Thoracic aorta (tissue), 2 donors: ENCODE results near the gene RNU11. TPM values are rescaled to one million over a fixed set of nuclear protein-coding genes. Genes with fewer than 3 reads are reported as not detected.
"Not testable (repeated sequence)": the region's sequence is repeated elsewhere in the genome, so short reads cannot be mapped to it uniquely, and the experiment has no call there.

Experiments
- ATAC-seq: fragments of 150-250 bp; one replicate; pipeline ENCODE4 v1.8.0; 2017; ENCODE audit warnings: low read depth; ENCODE audit not compliant: insufficient number of reproducible peaks, low FRiP score
- DNase-seq: peaks from one replicate; pipeline ENCODE4 v3.0.0-alpha.2; 2020; ENCODE audit warnings: low spot score
- H3K27ac ChIP-seq, 2 donors: fragments of 200-600 bp; sonication (generic); 1 replicate in 1 of 2; 2 replicates in 1 of 2; pipeline ENCODE4 v1.5.1; 2016; ENCODE audit warnings: mild to moderate bottlenecking in 2 of 2, moderate library complexity in 2 of 2
- H3K27me3 ChIP-seq: fragments of 200-600 bp; sonication (generic); replicated peaks from 2 replicates; pipeline ENCODE4 v1.6.0; 2016; ENCODE audit warnings: mild to moderate bottlenecking; ENCODE audit not compliant: insufficient read depth
- H3K36me3 ChIP-seq: fragments of 200-600 bp; sonication (generic); one replicate; pipeline ENCODE4 v1.5.1; 2016
- H3K4me1 ChIP-seq, 2 donors: fragments of 200-600 bp; sonication (generic); 1 replicate in 1 of 2; 2 replicates in 1 of 2; pipeline versions ENCODE4 v1.5.1 to v1.6.0; 2016; ENCODE audit warnings: low read depth in 2 of 2, mild to moderate bottlenecking in 1 of 2; ENCODE audit not compliant: control insufficient read depth in 1 of 2
- H3K4me3 ChIP-seq: fragments of 200-600 bp; sonication (generic); 2 replicates; pipeline ENCODE4 v1.5.1; 2016; ENCODE audit warnings: mild to moderate bottlenecking
- H3K9me3 ChIP-seq: fragments of 200-600 bp; sonication (generic); 2 replicates; pipeline ENCODE4 v1.5.1; 2016
- total RNA-seq, 2 donors: library from RNA; depleted of rRNA; stranded (reverse); fragments of >200 nt; gene quantifications; one replicate each; pipeline versions ENCODE4 v1.1.0 to v1.2.3, GENCODE V29; 2016
- TF ChIP-seq, protein P1 (sequence below): fragments of 200-600 bp; sonication (generic); IDR thresholded peaks from one replicate; pipeline ENCODE4 v1.5.1; 2019; ENCODE audit warnings: antibody characterized with exemption

RNU11 gene
- total RNA-seq, 2 donors from 2014 or later: not detected

DNA sequence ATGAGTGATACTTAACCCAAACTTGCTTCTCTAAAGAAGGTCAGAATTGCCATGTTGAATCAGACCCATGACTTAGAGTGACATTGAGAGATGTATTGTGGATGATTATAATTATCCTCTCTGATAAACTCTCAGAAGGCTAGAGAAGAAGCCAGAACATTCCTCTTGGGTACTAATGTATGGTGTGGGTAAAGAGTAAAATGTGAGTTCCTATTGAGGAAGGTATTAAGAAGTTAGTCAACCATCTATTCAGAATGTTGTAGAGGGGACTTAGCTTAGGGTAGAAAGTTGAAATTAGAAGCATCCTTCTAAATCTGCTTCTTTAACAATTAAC lies 27.5 kb downstream of the RNU11 start:
- no peak for DNase-seq
- TF ChIP-seq, protein P1, sequence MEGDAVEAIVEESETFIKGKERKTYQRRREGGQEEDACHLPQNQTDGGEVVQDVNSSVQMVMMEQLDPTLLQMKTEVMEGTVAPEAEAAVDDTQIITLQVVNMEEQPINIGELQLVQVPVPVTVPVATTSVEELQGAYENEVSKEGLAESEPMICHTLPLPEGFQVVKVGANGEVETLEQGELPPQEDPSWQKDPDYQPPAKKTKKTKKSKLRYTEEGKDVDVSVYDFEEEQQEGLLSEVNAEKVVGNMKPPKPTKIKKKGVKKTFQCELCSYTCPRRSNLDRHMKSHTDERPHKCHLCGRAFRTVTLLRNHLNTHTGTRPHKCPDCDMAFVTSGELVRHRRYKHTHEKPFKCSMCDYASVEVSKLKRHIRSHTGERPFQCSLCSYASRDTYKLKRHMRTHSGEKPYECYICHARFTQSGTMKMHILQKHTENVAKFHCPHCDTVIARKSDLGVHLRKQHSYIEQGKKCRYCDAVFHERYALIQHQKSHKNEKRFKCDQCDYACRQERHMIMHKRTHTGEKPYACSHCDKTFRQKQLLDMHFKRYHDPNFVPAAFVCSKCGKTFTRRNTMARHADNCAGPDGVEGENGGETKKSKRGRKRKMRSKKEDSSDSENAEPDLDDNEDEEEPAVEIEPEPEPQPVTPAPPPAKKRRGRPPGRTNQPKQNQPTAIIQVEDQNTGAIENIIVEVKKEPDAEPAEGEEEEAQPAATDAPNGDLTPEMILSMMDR: no peak
- Histone ChIP-seq H3K9me3 (no peaks in the 10 kb centered on the region), H3K36me3 (no peaks in the 10 kb centered on the region), H3K4me3 (no peak overlapping the region), H3K27ac (no peak overlapping the region), H3K27me3 (no peaks in the 10 kb centered on the region), H3K4me1 (no peaks in the 10 kb centered on the region)
- ATAC-seq: no peak

DNA sequence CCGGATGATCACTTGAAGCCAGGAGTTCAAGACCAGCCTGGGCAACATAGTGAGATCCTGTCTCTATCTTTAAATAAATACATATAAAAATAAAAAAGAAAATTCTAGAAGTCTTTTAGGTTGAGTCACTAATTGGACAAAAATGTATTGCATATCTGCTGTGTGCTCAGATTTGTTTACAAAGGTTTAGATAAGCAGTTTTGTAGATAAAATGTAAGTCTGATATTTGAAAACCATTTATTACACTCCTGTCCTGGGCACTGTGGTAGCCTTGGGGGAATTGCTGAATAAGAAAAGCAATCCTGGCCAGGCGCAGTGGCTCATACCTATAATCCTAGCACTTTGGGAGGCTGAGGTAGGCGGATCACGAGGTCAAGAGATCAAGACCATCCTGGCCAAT lies 31.8 kb downstream of the RNU11 start:
- Histone ChIP-seq H3K4me1 (no peaks in the 10 kb centered on the region), H3K9me3 (no peaks in the 10 kb centered on the region), H3K36me3 (peaks cover 10% of the 10 kb centered on the region), H3K4me3 (no peak overlapping the region), H3K27ac (no peak overlapping the region), H3K27me3 (no peaks in the 10 kb centered on the region)
- DNase-seq (no peak), ATAC-seq (no peak)
- TF ChIP-seq, protein P1: no peak

DNA sequence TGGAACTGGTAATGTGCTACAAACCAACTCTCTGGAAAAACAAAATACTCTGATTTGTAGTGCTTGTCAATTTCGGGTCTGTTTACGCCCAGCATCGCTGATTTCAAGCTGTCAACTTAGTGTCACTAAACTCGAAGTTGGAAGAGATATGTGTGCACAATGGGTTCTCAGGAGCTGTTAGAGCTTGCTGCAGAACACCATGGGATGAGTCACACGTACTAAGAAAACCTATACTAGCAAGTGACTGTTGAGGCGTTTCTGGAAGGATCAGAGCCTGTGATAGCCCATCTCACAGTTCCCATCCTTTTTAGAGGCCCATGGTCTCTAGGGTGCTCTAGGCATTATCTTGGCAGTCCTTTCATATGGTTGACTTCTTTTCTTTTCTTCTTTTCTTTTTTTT lies 34.4 kb downstream of the RNU11 start:
- Histone ChIP-seq H3K27ac (no peak overlapping the region), H3K36me3 (peaks cover 16% of the 10 kb centered on the region), H3K4me1 (no peaks in the 10 kb centered on the region), H3K27me3 (no peaks in the 10 kb centered on the region), H3K4me3 (no peak overlapping the region), H3K9me3 (no peaks in the 10 kb centered on the region)
- ATAC-seq (no peak), DNase-seq (no peak)
- TF ChIP-seq, protein P1: no peak

DNA sequence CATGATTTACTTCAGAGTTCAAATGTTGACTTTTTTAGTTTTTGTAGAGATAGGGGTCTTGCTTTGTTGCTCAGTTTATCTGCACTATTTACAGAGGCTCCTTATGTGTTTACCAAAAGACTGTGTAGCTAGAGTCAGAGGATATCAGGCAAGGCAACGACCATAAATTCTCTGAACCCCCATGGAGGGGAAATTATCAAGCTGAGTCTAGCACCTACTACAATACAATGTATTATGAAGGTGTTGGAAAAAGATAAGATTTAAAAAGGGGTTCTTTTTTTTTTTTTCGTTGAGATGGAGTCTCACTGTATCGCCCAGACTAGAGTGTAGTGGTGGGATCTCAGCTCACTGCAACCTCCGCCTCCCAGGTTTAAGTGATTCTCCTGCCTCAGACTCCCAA lies 36.5 kb downstream of the RNU11 start:
- H3K36me3 ChIP-seq: peaks cover 16% of the 10 kb centered on the region
- TF ChIP-seq, protein P1: no peak
- H3K9me3 ChIP-seq: no peaks in the 10 kb centered on the region
- DNase-seq (no peak), ATAC-seq (no peak)
- H3K27ac ChIP-seq: no peak overlapping the region
- no peaks in the 10 kb centered on the region for H3K4me1 ChIP-seq
- H3K27me3 ChIP-seq: no peaks in the 10 kb centered on the region
- H3K4me3 ChIP-seq: no peak overlapping the region

DNA sequence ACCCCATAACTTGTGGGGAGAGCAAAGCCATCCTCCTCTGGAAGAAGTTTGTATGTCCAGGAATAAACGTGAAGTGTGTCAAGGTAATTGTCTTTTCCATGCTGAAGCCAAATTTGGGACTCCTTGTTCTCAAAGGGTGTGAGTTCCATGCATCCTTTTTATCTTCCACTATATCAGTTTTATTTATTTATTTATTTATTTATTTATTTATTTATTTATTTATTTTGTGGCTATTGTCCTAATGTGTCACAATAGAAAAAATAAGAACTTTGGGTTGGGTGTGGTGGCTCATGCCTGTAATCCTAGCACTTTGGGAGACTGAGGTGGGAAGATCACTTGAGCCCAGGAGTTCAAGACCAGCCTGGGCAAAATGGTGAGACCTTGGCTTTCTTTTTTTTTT lies 43.2 kb downstream of the RNU11 start:
- not testable (repeated sequence) for H3K4me1 ChIP-seq, H3K27me3 ChIP-seq, DNase-seq, H3K4me3 ChIP-seq, H3K27ac ChIP-seq, H3K9me3 ChIP-seq, ATAC-seq
- H3K36me3 ChIP-seq: peaks cover 23% of the 10 kb centered on the region

Other genes starting within 250 kb of the RNU11 start
- 10 to 100 TPM in 1 of 2 donors, 1 to 10 TPM in 1; 6.2 to 10.1 TPM for gene RCC1, start 142.6 kb upstream of the RNU11 start, total RNA-seq
- 10 to 100 TPM; 25.3 to 28.4 TPM for gene TRNAU1AP, start 95.5 kb upstream of the RNU11 start, total RNA-seq
- 1 to 10 TPM in 1 of 2 donors, under 1 TPM in 1; 0.95 to 1.6 TPM for gene RAB42, start 56.3 kb upstream of the RNU11 start, total RNA-seq
- 10 to 100 TPM; 11.7 to 17.2 TPM for gene TAF12, start 5.5 kb upstream of the RNU11 start, total RNA-seq
- 10 to 100 TPM in 1 of 2 donors, 1 to 10 TPM in 1; 4.7 to 15.5 TPM for gene GMEB1, start 20.2 kb downstream of the RNU11 start, total RNA-seq
- 10 to 100 TPM; 36.4 to 53.0 TPM for gene YTHDF2, start 88.3 kb downstream of the RNU11 start, total RNA-seq
- gene OPRD1, start 163.6 kb downstream of the RNU11 start, total RNA-seq: not detected